ENCODE results near the gene SLC9B2. TPM values are rescaled to one million over a fixed set of nuclear protein-coding genes. Genes with fewer than 3 reads are reported as not detected.

The SLC9B2 gene
- total and polyA plus RNA-seq, 8 donors = 6.6 to 10.8 (median 9.0) TPM

DNA sequence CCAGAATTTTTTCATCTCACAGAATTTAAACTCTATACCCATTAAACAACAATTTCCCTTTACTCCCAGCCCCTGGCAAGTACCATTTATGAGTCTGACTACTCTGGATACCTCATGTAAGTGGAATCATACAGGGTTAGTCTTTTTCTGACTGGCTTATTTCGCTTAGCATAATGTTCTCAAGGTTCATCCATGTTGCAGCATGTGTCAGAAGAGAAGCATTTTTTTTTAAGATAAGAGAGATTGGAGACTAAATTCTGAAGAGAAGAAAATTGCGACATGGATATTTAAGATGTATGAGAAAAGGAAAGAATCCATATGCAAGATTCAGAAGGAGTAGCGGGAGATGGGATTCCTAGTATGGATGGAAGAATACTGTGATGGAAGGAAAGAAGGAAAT lies 45.8 kb downstream of the SLC9B2 start:
- Histone ChIP-seq H3K27ac (no peak overlapping the region), H3K36me3 (no peaks in the 10 kb centered on the region), H3K4me1 (no peaks in the 10 kb centered on the region), H3K4me3 (no peak overlapping the region), H3K9me3 (no peaks in the 10 kb centered on the region), H3K27me3 (no peaks in the 10 kb centered on the region)
- TF ChIP-seq CTCF (IDR thresholded peaks at IDR 0.05) = no peak
- DNase-seq = no peak
- intact Hi-C loops (cut with DNase I) = no loop called here
- ATAC-seq = no peak

DNA sequence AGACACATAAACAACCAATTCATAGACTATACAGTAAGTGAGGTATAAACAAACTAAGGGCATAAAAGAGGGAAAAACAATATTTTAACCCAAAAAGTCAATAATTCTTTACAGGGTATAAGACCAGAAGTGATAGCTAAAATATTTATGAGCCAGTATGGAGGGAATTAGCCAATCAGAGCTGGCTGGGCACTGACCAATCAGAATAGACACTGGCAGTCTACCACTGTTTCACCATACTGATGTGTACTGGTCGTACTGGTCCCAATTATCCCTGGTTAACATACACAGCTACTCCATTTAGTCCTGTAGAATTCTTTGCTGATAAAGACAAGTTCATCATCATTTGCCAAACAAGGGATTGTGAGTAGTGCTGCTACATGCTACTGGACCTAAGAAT lies 47.3 kb downstream of the SLC9B2 start:
- no peaks in the 10 kb centered on the region for H3K9me3 ChIP-seq
- H3K36me3 ChIP-seq = no peaks in the 10 kb centered on the region
- H3K27me3 ChIP-seq = no peaks in the 10 kb centered on the region
- H3K4me3 ChIP-seq = no peak overlapping the region
- ATAC-seq (no peak), DNase-seq (no peak)
- no peak for TF ChIP-seq CTCF (IDR thresholded peaks at IDR 0.05)
- H3K4me1 ChIP-seq = no peaks in the 10 kb centered on the region
- intact Hi-C loops (cut with DNase I) = no loop called here
- no peak overlapping the region for H3K27ac ChIP-seq

DNA sequence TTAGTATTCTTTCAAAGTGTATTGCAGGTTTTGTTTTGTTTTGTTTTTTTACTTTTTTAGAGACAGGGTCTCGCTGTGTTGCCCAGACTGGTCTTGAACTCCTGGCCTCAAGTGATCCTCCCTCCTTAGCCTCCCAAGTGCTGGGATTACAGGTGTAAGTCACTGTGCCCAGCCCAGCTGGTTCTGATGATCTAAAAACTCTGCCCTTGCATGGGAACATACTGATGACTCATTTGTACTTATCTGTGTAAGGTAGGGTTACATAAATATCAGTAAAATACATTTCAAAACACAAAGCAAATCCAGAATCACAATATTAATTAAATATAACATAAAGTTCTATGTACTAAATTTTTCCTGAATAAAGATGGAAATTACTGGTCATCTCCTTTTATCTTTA lies 49.7 kb downstream of the SLC9B2 start:
- no peaks in the 10 kb centered on the region for H3K27me3 ChIP-seq

GRCh38 chr4:103024996-103025395 lies 51.6 kb downstream of the SLC9B2 start:
- Histone ChIP-seq H3K9me3 (no peaks in the 10 kb centered on the region), H3K4me1 (peaks cover 0 to 6% of the 10 kb centered on the region in 2 donors), H3K27ac (no peak overlapping the region), H3K27me3 (no peaks in the 10 kb centered on the region), H3K4me3 (no peak overlapping the region), H3K36me3 (no peaks in the 10 kb centered on the region)
- DNase-seq (no peak), ATAC-seq (no peak)
- no peak for TF ChIP-seq CTCF (IDR thresholded peaks at IDR 0.05)
- intact Hi-C loops (cut with DNase I) = no loop called here

More for the DNA sequence above, 49.7 kb downstream of the SLC9B2 start:
- no peak overlapping the region for H3K27ac ChIP-seq
- no peaks in the 10 kb centered on the region for H3K4me1 ChIP-seq
- no peaks in the 10 kb centered on the region for H3K9me3 ChIP-seq
- ATAC-seq (no peak), DNase-seq (no peak)
- no peak for TF ChIP-seq CTCF (IDR thresholded peaks at IDR 0.05)
- H3K4me3 ChIP-seq = no peak overlapping the region
- H3K36me3 ChIP-seq = no peaks in the 10 kb centered on the region
- intact Hi-C loops (cut with DNase I) = no loop called here

- no peak for ATAC-seq
- intact Hi-C loops (cut with DNase I) = no loop called here
- TF ChIP-seq CTCF (IDR thresholded peaks at IDR 0.05) = no peak
Measured at GRCh38 chr4:103021120-103021519, 55.4 kb downstream of the SLC9B2 start.

More at GRCh38 chr4:103021120-103021519, 55.4 kb downstream of the SLC9B2 start:
- H3K4me1 ChIP-seq = peaks cover 7 to 15% of the 10 kb centered on the region in 2 donors
- DNase-seq = no peak
- no peaks in the 10 kb centered on the region for H3K36me3 ChIP-seq
- no peak overlapping the region for H3K4me3 ChIP-seq
- no peaks in the 10 kb centered on the region for H3K9me3 ChIP-seq
- H3K27ac ChIP-seq = no peak overlapping the region
- H3K27me3 ChIP-seq = no peaks in the 10 kb centered on the region
